GM23248 (cell line): Measurements from ENCODE around the gene TMX2. TPM values are rescaled to one million over a fixed set of nuclear protein-coding genes. Genes with fewer than 3 reads are reported as not detected.

Experiments used
- DNase-seq: peaks from one replicate; pipeline ENCODE4 v3.0.0-alpha.2; 2015
- H2AFZ ChIP-seq: fragments of 200-600 bp; sonication (generic); 2 replicates; pipeline ENCODE4 v1.6.1; 2016; ENCODE audit warnings: antibody characterized with exemption
- H3F3A ChIP-seq: fragments of 200-600 bp; sonication (generic); 2 replicates; pipeline ENCODE4 v1.6.1; 2016; ENCODE audit warnings: mild to moderate bottlenecking, antibody characterized with exemption, mixed run types; ENCODE audit not compliant: insufficient read depth
- H3K27ac ChIP-seq: fragments of 200-600 bp; sonication (generic); 2 replicates; pipeline ENCODE4 v1.5.1; 2016; ENCODE audit warnings: mild to moderate bottlenecking
- H3K27me3 ChIP-seq: fragments of 200-600 bp; sonication (generic); replicated peaks from 2 replicates; pipeline ENCODE4 v1.6.1; 2016; ENCODE audit warnings: mild to moderate bottlenecking; ENCODE audit not compliant: insufficient read depth
- H3K36me3 ChIP-seq: fragments of 200-600 bp; sonication (generic); 2 replicates; pipeline ENCODE4 v1.6.1; 2016; ENCODE audit warnings: low read depth, mild to moderate bottlenecking
- H3K4me1 ChIP-seq: fragments of 200-600 bp; sonication (generic); 2 replicates; pipeline ENCODE4 v1.6.1; 2016; ENCODE audit warnings: mild to moderate bottlenecking; ENCODE audit not compliant: insufficient read depth
- H3K4me2 ChIP-seq: fragments of 200-600 bp; sonication (generic); one replicate; pipeline ENCODE4 v1.6.1; 2016; ENCODE audit warnings: mild to moderate bottlenecking; ENCODE audit not compliant: unreplicated experiment
- H3K4me3 ChIP-seq: fragments of 200-600 bp; sonication (generic); 2 replicates; pipeline ENCODE4 v1.5.1; 2016; ENCODE audit warnings: mild to moderate bottlenecking
- H3K79me2 ChIP-seq: fragments of 200-600 bp; sonication (generic); 2 replicates; pipeline ENCODE4 v1.6.1; 2016; ENCODE audit warnings: mild to moderate bottlenecking; ENCODE audit not compliant: insufficient read depth
- H3K9ac ChIP-seq: fragments of 200-600 bp; sonication (generic); 2 replicates; pipeline ENCODE4 v1.6.1; 2016; ENCODE audit warnings: mild to moderate bottlenecking
- H3K9me2 ChIP-seq: fragments of 200-600 bp; sonication (generic); 2 replicates; pipeline ENCODE4 v1.6.1; 2016; ENCODE audit warnings: mixed run types, mild to moderate bottlenecking, moderate library complexity; ENCODE audit not compliant: insufficient read depth
- H3K9me3 ChIP-seq: fragments of 200-600 bp; sonication (generic); one replicate; pipeline ENCODE4 v1.6.1; 2017; ENCODE audit warnings: low read depth
- H4K20me1 ChIP-seq: fragments of 200-600 bp; sonication (generic); 2 replicates; pipeline ENCODE4 v1.6.0; 2016; ENCODE audit not compliant: insufficient read depth
- EZH2 ChIP-seq: fragments of 200-600 bp; sonication (generic); IDR thresholded peaks from 2 replicates; pipeline ENCODE4 v1.6.1; 2018; ENCODE audit warnings: antibody characterized with exemption, mild to moderate bottlenecking; ENCODE audit not compliant: insufficient read depth, poor library complexity, severe bottlenecking
- EZH2phosphoT487 ChIP-seq: fragments of 200-600 bp; sonication (generic); IDR thresholded peaks from 2 replicates; pipeline ENCODE4 v1.6.1; 2018; ENCODE audit warnings: antibody characterized with exemption, moderate library complexity, mild to moderate bottlenecking, low read depth; ENCODE audit not compliant: insufficient read depth
- WGBS, 2 experiments: methylation state at CpG; one replicate each; pipeline ENCODE4 v1.1.6; 2015 to 2017; ENCODE audit warnings: low lambda C conversion rate in 2 of 2, low coverage in 1 of 2; ENCODE audit errors: missing lambda C conversion rate in 2 of 2; 5-methylcytosine and 5-hydroxymethylcytosine counted together
- in situ Hi-C: fragments of 300-500 bp; cut with MboI; formaldehyde crosslinking; loops from 2 replicates; pipeline ENCODE4 v1.15.0; 2020
- polyA plus RNA-seq: library from polyadenylated mRNA; unstranded; fragments of >200 nt; fragmentation: Nextera tagmentation; extraction: Ambion mirVana; gene quantifications from 2 replicates; pipeline ENCODE4 v1.2.1, GENCODE V29; 2016
- total RNA-seq: library from RNA; depleted of rRNA; stranded (reverse); fragments of >200 nt; shearing (Covaris generic); gene quantifications from 2 replicates; pipeline ENCODE4 v1.2.3, GENCODE V29; 2014

Gene TMX2
- total and polyA plus RNA-seq, 2 experiments from 2014 or later, result 88.1 to 105 TPM

- Histone ChIP-seq H3K4me1 (peaks cover 18% of the 10 kb centered on the region), H3K79me2 (peaks cover 48% of the 10 kb centered on the region), H3K36me3 (peaks cover 11% of the 10 kb centered on the region), H4K20me1 (no peaks in the 10 kb centered on the region), H2AFZ (peak within 1 kb of the TSS; percentile 92), H3K9me2 (no peaks in the 10 kb centered on the region), H3F3A (peaks cover 14% of the 10 kb centered on the region), H3K27me3 (no peaks in the 10 kb centered on the region), H3K4me2 (peak within 1 kb of the TSS; percentile 95), H3K27ac (peak within 1 kb of the TSS; percentile 93), H3K4me3 (peak within 1 kb of the TSS; percentile 96), H3K9me3 (no peaks in the 10 kb centered on the region), H3K9ac (peak within 1 kb of the TSS; percentile 87)
- peak; percentile 100 for DNase-seq
- no peak for TF ChIP-seq EZH2phosphoT487
- no peak for TF ChIP-seq EZH2
- in situ Hi-C loops, result no loop called here
- 0 to 1% methylated on average over 40 to 74 of the region's 96 CpGs for WGBS, 2 experiments
These were observed 44.5 kb upstream of the TMX2 start, which contains the start of gene ZDHHC5 for GRCh38 chr11:57667736-57668433. TSS of gene ZDHHC5 (plus strand) at chr11:57668114. CDS start at chr11:57673091, 4,977 bp downstream.

- TF ChIP-seq EZH2 (no peak), EZH2phosphoT487 (no peak)
- peak overlapping the region; percentile 95 for H3K4me2 ChIP-seq
- WGBS, 2 experiments, result 1 to 2% methylated on average over 22 to 28 of the region's 31 CpGs
- H3K4me1 ChIP-seq, result peaks cover 18% of the 10 kb centered on the region
- H3K9ac ChIP-seq, result peak overlapping the region; percentile 87
- no peaks in the 10 kb centered on the region for H3K27me3 ChIP-seq
- peak overlapping the region; percentile 96 for H3K4me3 ChIP-seq
- H3K9me2 ChIP-seq, result no peaks in the 10 kb centered on the region
- peaks cover 53% of the 10 kb centered on the region for H3K79me2 ChIP-seq
- peak; percentile 60 for DNase-seq
- peak overlapping the region; percentile 93 for H3K27ac ChIP-seq
- peaks cover 16% of the 10 kb centered on the region for H3K36me3 ChIP-seq
- H3K9me3 ChIP-seq, result no peaks in the 10 kb centered on the region
- peak overlapping the region; percentile 73 for H2AFZ ChIP-seq
- peaks cover 14% of the 10 kb centered on the region for H3F3A ChIP-seq
- in situ Hi-C loops, result no loop called here
- H4K20me1 ChIP-seq, result no peaks in the 10 kb centered on the region
These were observed 44.0 kb upstream of the TMX2 start for GRCh38 chr11:57668434-57668782.

GRCh38 chr11:57674251-57674650 is 38.1 kb upstream of the TMX2 start:
- no peak overlapping the region for H2AFZ ChIP-seq
- no peak overlapping the region for H3K27ac ChIP-seq
- peaks cover 42% of the 10 kb centered on the region for H3K36me3 ChIP-seq
- H3K27me3 ChIP-seq, result no peaks in the 10 kb centered on the region
- H3F3A ChIP-seq, result 0 out of 2 replicates have a peak, but pooled peaks cover under 1% of the 10 kb centered on the region
- no peak overlapping the region for H3K9ac ChIP-seq
- H3K4me3 ChIP-seq, result no peak overlapping the region
- no peak overlapping the region for H3K4me2 ChIP-seq
- DNase-seq, result no peak
- peaks cover 8% of the 10 kb centered on the region; the same call in 1 of the 2 replicates for H4K20me1 ChIP-seq
- no peak for TF ChIP-seq EZH2phosphoT487
- no peak for TF ChIP-seq EZH2
- H3K9me3 ChIP-seq, result no peaks in the 10 kb centered on the region
- H3K9me2 ChIP-seq, result no peaks in the 10 kb centered on the region
- in situ Hi-C loops, result no loop called here
- peaks cover 9% of the 10 kb centered on the region for H3K4me1 ChIP-seq
- H3K79me2 ChIP-seq, result peaks cover 100% of the 10 kb centered on the region

GRCh38 chr11:57675176-57675941 is 37.0 kb upstream of the TMX2 start:
- peaks cover 6% of the 10 kb centered on the region; the same call in 1 of the 2 replicates for H3F3A ChIP-seq
- no peak for TF ChIP-seq EZH2
- TF ChIP-seq EZH2phosphoT487, result no peak
- DNase-seq, result no peak
- H3K9ac ChIP-seq, result no peak overlapping the region
- H3K4me3 ChIP-seq, result no peak overlapping the region
- H3K4me1 ChIP-seq, result peaks cover 8% of the 10 kb centered on the region
- H2AFZ ChIP-seq, result no peak overlapping the region
- no peak overlapping the region for H3K27ac ChIP-seq
- in situ Hi-C loops, result no loop called here
- peaks cover 42% of the 10 kb centered on the region for H3K36me3 ChIP-seq
- H3K4me2 ChIP-seq, result no peak overlapping the region
- H4K20me1 ChIP-seq, result peaks cover 8% of the 10 kb centered on the region; the same call in 1 of the 2 replicates
- peaks cover 100% of the 10 kb centered on the region for H3K79me2 ChIP-seq
- no peaks in the 10 kb centered on the region for H3K27me3 ChIP-seq
- H3K9me2 ChIP-seq, result no peaks in the 10 kb centered on the region
- WGBS, 2 experiments, result 85 to 90% methylated on average over 3 of the region's 3 CpGs
- no peaks in the 10 kb centered on the region for H3K9me3 ChIP-seq
